Body of pancreas (tissue), 4 donors: ENCODE measurements around the gene CUTA. TPM values are rescaled to one million over a fixed set of nuclear protein-coding genes. Genes with fewer than 3 reads are reported as not detected.

Source experiments
- ATAC-seq: fragments of 150-250 bp; one replicate; pipeline ENCODE4 v1.9.1; 2016
- DNase-seq, 4 donors: peaks; one replicate each; pipeline ENCODE4 v3.0.0-alpha.2; 2019
- H3K27ac ChIP-seq, 4 donors: fragments of 200-600 bp; sonication (generic); 1 replicate in 3 of 4; 2 replicates in 1 of 4; pipeline versions ENCODE4 v1.5.1 to v1.6.1; 2016 to 2019; ENCODE audit warnings: mild to moderate bottlenecking in 1 of 4, mixed read lengths in 1 of 4, moderate library complexity in 1 of 4
- H3K27me3 ChIP-seq, 2 donors: fragments of 200-600 bp; sonication (generic); one replicate each; pipeline ENCODE4 v1.6.0; 2016; ENCODE audit warnings: mild to moderate bottlenecking in 1 of 2
- H3K36me3 ChIP-seq, 2 donors: fragments of 200-600 bp; sonication (generic); replicated peaks in 1 of 2; 2 replicates each; pipeline ENCODE4 v1.5.1; 2016; ENCODE audit warnings: low read depth in 2 of 2; ENCODE audit not compliant: insufficient read depth in 1 of 2
- H3K4me1 ChIP-seq: fragments of 200-600 bp; sonication (generic); one replicate; pipeline ENCODE4 v1.6.0; 2016
- H3K4me3 ChIP-seq, 2 donors: fragments of 200-600 bp; sonication (generic); 1 replicate in 1 of 2; 2 replicates in 1 of 2; pipeline ENCODE4 v1.5.1; 2016 to 2019
- H3K9me3 ChIP-seq, 3 donors: fragments of 200-600 bp; sonication (generic); 1 replicate in 2 of 3; 2 replicates in 1 of 3; pipeline ENCODE4 v1.5.1; 2016
- CTCF ChIP-seq, 7 experiments: fragments of 450-650 bp in 4 of 7; fragments of 200-600 bp in 3 of 7; sonication (generic) in 3 of 7; IDR thresholded peaks; one replicate each; pipeline ENCODE4 v1.5.1; 2016 to 2019; ENCODE audit warnings: antibody characterized with exemption in 7 of 7
- POLR2A ChIP-seq, 3 donors: fragments of 450-650 bp; IDR thresholded peaks; one replicate each; pipeline ENCODE4 v1.6.1; 2016; ENCODE audit warnings: antibody characterized with exemption in 3 of 3, mild to moderate bottlenecking in 2 of 3
- WGBS, 2 donors: methylation state at CpG; one replicate each; pipeline ENCODE4 v1.1.5; 2017; 5-methylcytosine and 5-hydroxymethylcytosine counted together
- intact Hi-C: fragments of 100-400 bp; cut with DNase I; formaldehyde crosslinking; loops from one replicate; pipeline ENCODE4 v1.15.1; 2023
- total RNA-seq, 2 donors: library from RNA; depleted of rRNA; stranded (reverse); fragments of >200 nt; gene quantifications; one replicate each; pipeline ENCODE4 v1.1.0, GENCODE V29; 2016

Gene CUTA
- total RNA-seq, 2 donors from 2014 or later, result 87.7 to 126 TPM

- H3K27ac ChIP-seq, result no peak overlapping the region
Measured at GRCh38 chr6:33458676-33459075, 40.8 kb upstream of the CUTA start.

GRCh38 chr6:33456156-33456555 is 38.2 kb upstream of the CUTA start:
- WGBS, 2 donors, result 89 to 94% methylated on average over 8 to 12 of the region's 12 CpGs
- no peak for DNase-seq

More at GRCh38 chr6:33458676-33459075, 40.8 kb upstream of the CUTA start:
- H3K27me3 ChIP-seq, result no peaks in the 10 kb centered on the region
- H3K4me1 ChIP-seq, result peaks cover 9% of the 10 kb centered on the region
- WGBS, 2 donors, result 52 to 55% methylated on average over 3 of the region's 3 CpGs
- ATAC-seq, result no peak
- intact Hi-C loops, result no loop called here
- no peak overlapping the region for H3K4me3 ChIP-seq
- H3K9me3 ChIP-seq, result no peaks in the 10 kb centered on the region
- TF ChIP-seq POLR2A (IDR thresholded peaks at IDR 0.05), result no peak
- no peak for TF ChIP-seq CTCF (IDR thresholded peaks at IDR 0.05)
- no peak for DNase-seq
- H3K36me3 ChIP-seq, result no peaks in the 10 kb centered on the region

GRCh38 chr6:33455051-33455450 is 37.1 kb upstream of the CUTA start:
- Histone ChIP-seq H3K36me3 (no peaks in the 10 kb centered on the region), H3K9me3 (no peaks in the 10 kb centered on the region), H3K27me3 (no peaks in the 10 kb centered on the region), H3K27ac (no peak overlapping the region), H3K4me1 (peaks cover 18% of the 10 kb centered on the region), H3K4me3 (peak overlapping the region; percentile 52 to 84)
- no peak for TF ChIP-seq POLR2A (IDR thresholded peaks at IDR 0.05)
- TF ChIP-seq CTCF (IDR thresholded peaks at IDR 0.05), result no peak
- WGBS, 2 donors, result 32 to 33% methylated on average over 13 to 16 of the region's 16 CpGs
- DNase-seq (no peak), ATAC-seq (no peak)
- intact Hi-C loops, result no loop called here

More at GRCh38 chr6:33456156-33456555, 38.2 kb upstream of the CUTA start:
- Histone ChIP-seq H3K27ac (no peak overlapping the region), H3K9me3 (no peaks in the 10 kb centered on the region), H3K4me1 (peaks cover 18% of the 10 kb centered on the region), H3K27me3 (no peaks in the 10 kb centered on the region), H3K4me3 (no peak overlapping the region), H3K36me3 (no peaks in the 10 kb centered on the region)
- no peak for TF ChIP-seq POLR2A (IDR thresholded peaks at IDR 0.05)
- intact Hi-C loops, result no loop called here
- ATAC-seq, result no peak

- TF ChIP-seq CTCF (IDR thresholded peaks at IDR 0.05) (no peak), POLR2A (IDR thresholded peaks at IDR 0.05) (peak; percentile 61 to 88 (median 87))
- Histone ChIP-seq H3K9me3 (no peaks in the 10 kb centered on the region), H3K4me1 (peaks cover 18% of the 10 kb centered on the region), H3K4me3 (peak within 1 kb of the TSS; percentile 52 to 84), H3K27me3 (no peaks in the 10 kb centered on the region), H3K27ac (peak within 1 kb of the TSS; percentile 33 to 80 (median 60)), H3K36me3 (no peaks in the 10 kb centered on the region)
- peak; percentile 100 for ATAC-seq
- DNase-seq, result peak; percentile 96 to 98 (median 97)
- intact Hi-C loops, result no loop called here
- 0 to 2% methylated on average over 10 to 65 of the region's 65 CpGs for WGBS, 2 donors
Measured at GRCh38 chr6:33454009-33454946, 36.4 kb upstream of the CUTA start, which contains the start of gene ZBTB9. ZBTB9 (plus strand) TSS chr6:33454576; CDS start chr6:33455101, 525 bp downstream.

GRCh38 chr6:33453393-33454008 is 35.6 kb upstream of the CUTA start:
- DNase-seq, result no peak
- 1% methylated on average over 12 of the region's 12 CpGs for WGBS, 2 donors
- intact Hi-C loops, result no loop called here
- no peak for ATAC-seq
- H3K4me1 ChIP-seq, result peaks cover 18% of the 10 kb centered on the region
- peak overlapping the region; percentile 52 to 57 for H3K4me3 ChIP-seq
- H3K27ac ChIP-seq, result peak overlapping the region; percentile 33 to 80 (median 60)
- no peaks in the 10 kb centered on the region for H3K36me3 ChIP-seq
- TF ChIP-seq POLR2A (IDR thresholded peaks at IDR 0.05) (no peak), CTCF (IDR thresholded peaks at IDR 0.05) (no peak)
- no peaks in the 10 kb centered on the region for H3K27me3 ChIP-seq
- H3K9me3 ChIP-seq, result no peaks in the 10 kb centered on the region
